ENCODE measurements around the gene CTRB1. TPM values are rescaled to one million over a fixed set of nuclear protein-coding genes. Genes with fewer than 3 reads are reported as not detected.
"Not testable (repeated sequence)": the region's sequence is repeated elsewhere in the genome, so short reads cannot be mapped to it uniquely, and the experiment has no call there.

Gene CTRB1
- total RNA-seq, 1 experiment from 2014 or later: not detected

DNA sequence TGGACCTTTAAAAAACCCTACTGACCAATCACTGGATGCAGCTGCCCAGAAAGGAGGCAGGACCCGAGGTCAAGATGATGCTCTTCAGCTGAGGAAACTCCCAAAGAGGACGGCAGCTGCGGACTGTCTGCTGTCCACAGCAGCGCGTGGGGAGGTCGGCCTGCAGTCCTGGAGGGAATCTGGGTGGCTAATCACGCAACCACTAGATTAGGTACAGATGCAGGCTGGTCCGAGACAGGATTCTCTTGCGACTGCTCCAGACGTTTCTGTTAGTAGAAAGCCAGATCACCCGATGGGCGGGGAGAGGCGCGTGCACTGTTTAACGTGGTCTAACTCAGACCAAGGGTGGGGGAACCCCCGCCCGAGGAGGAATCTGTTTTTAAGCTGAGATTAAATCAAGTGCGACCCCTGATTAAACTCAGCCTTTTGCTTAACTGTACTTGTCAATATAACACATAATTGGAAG lies 20.6 kb upstream of the CTRB1 start:
- in situ Hi-C loops (cut with HindIII; ENCODE audit: low pct_unique_long_range_greater_than_20kb, low sequenced_read_pairs): loop anchor here (25.0 kb wide), 1 partner anchor 114 kb away; no protein-coding TSS in a partner anchor
- DNase-seq (ENCODE audit: low read depth, low spot score): no peak

DNA sequence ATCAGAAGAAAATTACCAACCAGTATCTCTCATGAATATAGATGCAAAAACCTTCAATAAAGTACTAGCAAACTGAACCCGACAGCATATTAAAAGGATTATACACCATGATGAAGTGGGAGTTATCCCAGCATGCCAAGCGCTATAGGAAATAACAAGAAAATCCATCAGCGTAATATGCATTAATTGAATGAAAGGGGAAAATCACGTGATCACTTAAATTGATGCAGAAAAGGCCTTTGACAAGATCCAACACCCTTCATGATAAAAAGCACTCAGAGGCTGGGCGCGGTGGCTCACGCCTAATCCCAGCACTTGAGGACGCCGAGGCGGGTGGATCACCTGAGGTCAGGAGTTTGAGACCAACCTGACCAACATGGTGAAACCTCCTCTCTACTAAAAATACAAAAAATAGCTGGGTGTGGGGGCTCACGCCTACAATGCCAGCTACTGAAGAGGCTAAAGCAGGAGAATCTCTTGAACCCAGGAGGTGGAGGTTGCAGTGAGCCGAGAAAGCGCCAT lies 16.7 kb upstream of the CTRB1 start:
- in situ Hi-C loops (cut with HindIII; ENCODE audit: low pct_unique_long_range_greater_than_20kb, low sequenced_read_pairs): no loop called here
- no peak for DNase-seq (ENCODE audit: low read depth, low spot score)

GRCh38 chr16:75203096-75203495 lies 15.7 kb upstream of the CTRB1 start:
- no peak for DNase-seq (ENCODE audit: low read depth, low spot score)
- in situ Hi-C loops (cut with HindIII; ENCODE audit: low pct_unique_long_range_greater_than_20kb, low sequenced_read_pairs): no loop called here

GRCh38 chr16:75203667-75204409 lies 14.9 kb upstream of the CTRB1 start:
- no peak for DNase-seq (ENCODE audit: low read depth, low spot score)
- in situ Hi-C loops (cut with HindIII; ENCODE audit: low pct_unique_long_range_greater_than_20kb, low sequenced_read_pairs): no loop called here

DNA sequence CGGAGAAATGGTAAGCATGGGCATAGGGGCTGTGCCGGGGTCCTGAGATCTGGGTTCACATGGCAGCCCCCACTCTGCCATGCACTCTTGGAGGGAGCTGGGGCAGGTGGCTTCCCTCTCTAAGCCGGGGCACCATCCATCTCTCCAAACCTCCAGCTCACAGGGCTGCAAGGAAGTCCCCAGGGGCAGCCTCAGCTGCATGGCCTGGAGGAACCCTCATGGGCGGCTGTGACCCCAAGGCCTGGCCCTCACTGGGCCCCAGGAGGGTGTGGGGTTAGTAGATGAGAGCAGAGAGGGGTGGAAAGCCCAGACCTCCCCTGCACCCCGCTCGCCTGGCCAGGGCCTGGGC lies 14.4 kb upstream of the CTRB1 start:
- DNase-seq (ENCODE audit: low read depth, low spot score): no peak
- in situ Hi-C loops (cut with HindIII; ENCODE audit: low pct_unique_long_range_greater_than_20kb, low sequenced_read_pairs): no loop called here

- DNase-seq (ENCODE audit: low read depth, low spot score); in situ Hi-C loops (cut with HindIII; ENCODE audit: low pct_unique_long_range_greater_than_20kb, low sequenced_read_pairs): not testable (repeated sequence)
Measured at GRCh38 chr16:75204905-75205304, 13.9 kb upstream of the CTRB1 start.

DNA sequence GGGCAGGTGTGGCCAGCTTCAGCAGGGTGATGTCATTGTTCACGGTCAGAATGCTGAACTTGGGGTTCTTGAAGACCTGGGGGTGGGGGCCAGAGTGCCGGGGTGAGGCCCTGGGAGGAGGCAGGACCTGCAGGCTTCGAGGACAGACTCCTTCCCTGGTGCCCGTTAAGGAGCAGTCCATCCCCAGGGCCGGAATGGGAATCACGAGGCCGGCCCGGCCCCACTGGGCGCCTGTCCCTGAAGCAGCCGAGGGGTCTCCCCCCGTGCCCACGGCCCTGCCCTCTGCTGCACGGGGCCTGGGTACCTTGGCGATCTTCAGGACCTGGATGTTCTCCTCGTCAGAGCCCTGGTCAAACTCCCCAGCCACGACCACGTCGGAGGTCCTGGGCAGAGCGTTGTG lies 13.3 kb upstream of the CTRB1 start:
- DNase-seq (ENCODE audit: low read depth, low spot score); in situ Hi-C loops (cut with HindIII; ENCODE audit: low pct_unique_long_range_greater_than_20kb, low sequenced_read_pairs): not testable (repeated sequence)

DNA sequence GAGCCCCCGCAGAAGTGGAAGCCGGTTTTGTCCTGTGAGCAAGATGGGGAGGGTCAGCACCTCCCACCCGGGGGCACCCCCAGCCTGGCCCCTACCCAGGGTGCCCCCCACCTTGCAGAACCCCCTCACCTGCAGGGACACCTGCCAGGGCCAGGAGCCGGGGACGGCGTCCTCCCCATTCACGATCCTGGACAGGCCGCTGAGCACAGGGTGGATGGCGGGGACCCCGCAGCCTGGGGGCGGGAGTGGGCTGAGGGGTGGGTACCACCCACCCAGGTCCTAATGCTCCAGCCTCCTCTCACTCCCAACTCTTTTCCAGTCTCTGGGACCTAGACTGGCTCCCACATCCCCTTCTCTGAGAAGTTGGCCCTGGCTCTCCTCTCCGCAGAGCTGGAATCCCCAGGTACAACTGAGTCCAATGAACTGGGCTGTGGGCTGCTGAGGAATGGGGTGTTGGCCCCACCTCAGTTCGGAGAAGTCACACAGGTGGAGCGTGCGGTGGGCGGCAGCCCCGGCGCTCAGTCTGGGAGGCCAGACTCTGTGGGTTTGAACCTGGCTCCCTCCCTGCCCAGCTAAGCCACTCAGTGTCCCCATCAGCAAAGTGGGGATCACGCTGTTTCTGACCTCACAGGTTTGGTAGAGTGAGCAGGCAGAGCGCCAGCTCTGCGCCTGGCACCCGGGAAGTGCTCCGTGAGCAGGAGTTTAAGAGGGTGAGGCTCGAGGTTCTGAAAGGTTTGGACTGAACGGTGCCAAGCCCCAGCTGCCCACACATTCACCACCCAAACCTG lies 12.6 kb upstream of the CTRB1 start:
- DNase-seq (ENCODE audit: low read depth, low spot score); in situ Hi-C loops (cut with HindIII; ENCODE audit: low pct_unique_long_range_greater_than_20kb, low sequenced_read_pairs): not testable (repeated sequence)

DNA sequence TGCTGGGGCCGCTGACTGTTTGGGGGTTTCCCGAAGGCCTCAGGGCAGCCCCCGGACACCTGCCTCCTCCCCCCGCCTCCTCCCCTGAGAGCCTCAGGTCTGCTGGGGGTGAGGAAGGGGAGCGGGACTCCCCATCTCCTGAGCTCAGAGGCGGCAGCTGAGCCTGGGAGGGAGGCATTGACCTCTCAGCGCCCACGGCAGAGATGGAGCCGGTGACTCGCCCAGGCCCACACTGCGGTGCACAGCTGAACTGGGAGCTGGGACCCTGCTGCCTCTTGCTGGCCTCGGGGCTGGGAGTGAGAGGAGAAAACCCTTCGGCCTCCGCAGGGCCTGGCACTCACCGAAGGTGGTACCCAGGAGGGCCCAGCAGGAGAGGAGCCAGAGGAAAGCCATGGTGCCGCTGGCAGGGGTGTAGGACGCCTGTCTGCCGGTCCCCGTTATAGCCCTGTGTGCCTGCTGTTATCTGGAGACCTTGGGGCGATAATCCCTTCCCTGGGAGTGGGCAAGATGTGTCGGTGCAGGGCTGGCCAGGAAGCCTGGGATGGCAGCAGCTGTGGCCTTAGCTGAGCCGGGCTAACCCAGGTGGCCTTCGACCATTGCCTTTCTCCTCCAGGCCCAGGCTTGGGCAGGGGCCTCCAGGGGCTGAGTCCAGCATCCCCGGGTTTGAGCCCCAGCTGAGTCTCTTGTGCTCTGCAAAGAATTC lies 11.9 kb upstream of the CTRB1 start, which contains the start of gene CTRB2:
CTRB2 (minus strand) TSS at position 413 of the 703 bp plus-strand sequence; CDS start at position 393, 20 bp downstream.
- no peak for DNase-seq (ENCODE audit: low read depth, low spot score)
- in situ Hi-C loops (cut with HindIII; ENCODE audit: low pct_unique_long_range_greater_than_20kb, low sequenced_read_pairs): no loop called here

DNA sequence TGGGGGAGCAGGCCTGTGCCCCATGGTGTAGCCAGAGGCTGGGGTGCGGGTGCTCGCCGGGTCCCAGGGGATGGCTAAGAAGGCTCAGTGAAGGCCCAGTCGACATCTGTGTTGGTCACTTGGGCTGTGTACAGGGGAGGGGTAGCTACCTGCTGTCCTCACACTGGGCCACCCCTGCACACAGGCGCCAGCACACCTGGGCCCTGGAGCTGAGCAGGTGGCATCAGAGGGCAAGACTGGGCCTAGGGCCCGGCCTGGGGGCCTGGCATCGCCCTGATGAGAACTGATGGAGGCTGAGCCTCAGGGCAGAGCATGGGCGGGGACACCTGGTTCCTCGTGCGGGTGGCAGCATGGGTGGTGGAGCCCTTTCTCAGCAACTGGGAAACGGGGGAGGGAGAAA lies 11.0 kb upstream of the CTRB1 start:
- no peak for DNase-seq (ENCODE audit: low read depth, low spot score)
- in situ Hi-C loops (cut with HindIII; ENCODE audit: low pct_unique_long_range_greater_than_20kb, low sequenced_read_pairs): no loop called here

DNA sequence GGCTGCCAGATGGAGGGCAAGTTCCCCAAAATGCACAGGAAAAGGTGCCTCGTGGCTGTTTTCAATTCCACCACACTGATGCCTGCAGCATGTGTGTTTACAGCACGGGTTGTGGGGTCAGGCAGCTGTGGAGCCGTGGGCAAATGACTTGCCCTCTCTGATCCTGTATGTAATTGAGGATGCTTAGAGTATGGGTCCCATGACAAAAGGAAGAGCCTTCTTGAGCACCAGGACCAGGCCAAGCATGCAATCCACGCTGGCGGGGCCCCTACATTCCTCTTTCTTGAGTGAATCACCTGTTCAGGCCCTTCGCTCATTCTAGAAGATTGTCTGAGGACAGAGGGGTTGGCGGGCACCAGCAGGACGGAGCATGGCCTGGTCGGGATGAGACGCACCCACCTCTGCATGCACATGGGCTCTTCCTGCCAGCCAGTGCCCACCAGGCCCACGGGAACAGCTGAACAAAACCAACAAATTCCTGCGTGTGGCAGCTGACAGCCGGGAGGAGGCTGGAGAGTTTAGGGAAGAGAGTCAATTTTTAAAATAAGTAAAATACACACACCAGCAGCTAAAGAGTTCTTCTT lies 10.5 kb upstream of the CTRB1 start:
- in situ Hi-C loops (cut with HindIII; ENCODE audit: low pct_unique_long_range_greater_than_20kb, low sequenced_read_pairs): no loop called here
- DNase-seq (ENCODE audit: low read depth, low spot score): no peak

- in situ Hi-C loops (cut with HindIII; ENCODE audit: low pct_unique_long_range_greater_than_20kb, low sequenced_read_pairs): no loop called here
- no peak for DNase-seq (ENCODE audit: low read depth, low spot score)
Measured at GRCh38 chr16:75208861-75209505, 9.8 kb upstream of the CTRB1 start.

- in situ Hi-C loops (cut with HindIII; ENCODE audit: low pct_unique_long_range_greater_than_20kb, low sequenced_read_pairs); DNase-seq (ENCODE audit: low read depth, low spot score): not testable (repeated sequence)
Measured at GRCh38 chr16:75209514-75209913, 9.3 kb upstream of the CTRB1 start.

DNA sequence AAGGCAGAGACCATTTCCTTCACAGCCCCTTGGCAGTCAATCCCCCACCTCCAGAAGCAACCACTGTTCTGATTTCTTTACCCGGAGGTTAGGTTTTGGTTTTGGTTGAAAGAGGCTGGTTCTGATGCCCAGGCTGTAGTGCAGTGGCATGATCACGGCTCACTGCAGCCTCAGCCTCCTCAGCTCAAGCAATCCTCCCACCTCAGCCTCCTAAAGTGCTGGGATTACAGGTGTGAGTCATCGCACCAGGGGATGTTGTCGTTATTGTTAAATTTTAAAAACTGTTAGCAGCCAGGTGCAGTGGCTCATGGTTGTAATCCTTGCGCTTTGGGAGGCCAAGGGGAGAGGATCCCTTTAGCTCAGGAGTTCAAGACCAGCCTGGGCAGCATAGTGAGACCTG lies 8.8 kb upstream of the CTRB1 start:
- in situ Hi-C loops (cut with HindIII; ENCODE audit: low pct_unique_long_range_greater_than_20kb, low sequenced_read_pairs): no loop called here
- DNase-seq (ENCODE audit: low read depth, low spot score): no peak

DNA sequence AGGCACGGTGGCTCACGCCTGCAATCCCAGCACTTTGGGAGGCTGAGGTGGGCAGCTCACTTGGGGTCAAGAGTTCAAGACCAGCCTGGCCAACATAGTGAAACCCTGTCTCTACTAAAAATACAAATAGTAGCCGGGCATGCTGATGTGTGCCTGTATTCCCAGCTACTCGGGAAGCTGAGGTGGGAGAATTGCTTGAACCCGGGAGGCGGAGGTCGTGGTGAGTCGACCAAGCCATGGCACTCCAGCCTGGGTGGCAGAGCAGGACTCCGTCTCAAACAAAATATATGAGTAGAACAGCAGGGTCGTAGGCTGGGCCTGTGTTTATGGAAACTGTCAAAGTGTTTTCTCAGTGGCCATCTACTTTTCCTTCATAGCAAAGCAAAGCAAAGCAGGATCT lies 7.5 kb upstream of the CTRB1 start:
- DNase-seq (ENCODE audit: low read depth, low spot score); in situ Hi-C loops (cut with HindIII; ENCODE audit: low pct_unique_long_range_greater_than_20kb, low sequenced_read_pairs): not testable (repeated sequence)

DNA sequence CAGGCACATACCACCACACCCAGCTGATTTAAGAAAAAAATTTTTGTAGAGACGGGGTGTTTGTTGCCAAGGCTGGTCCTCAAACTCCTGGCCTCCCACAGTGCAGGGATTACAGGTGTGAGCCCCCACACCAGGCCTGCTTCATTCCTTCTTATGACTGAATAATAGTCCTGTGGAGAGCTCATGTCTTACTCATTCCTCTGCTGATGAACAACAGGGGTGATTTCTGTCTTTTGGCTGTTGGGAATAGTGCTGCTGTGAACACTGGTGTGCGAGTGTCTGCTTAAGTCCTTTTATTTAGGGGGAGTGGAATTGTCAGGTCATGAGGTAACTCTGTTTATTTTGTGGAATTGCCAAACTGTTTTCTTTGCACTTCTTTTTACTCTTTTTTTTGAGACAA lies 2.7 kb upstream of the CTRB1 start:
- DNase-seq (ENCODE audit: low read depth, low spot score): no peak
- in situ Hi-C loops (cut with HindIII; ENCODE audit: low pct_unique_long_range_greater_than_20kb, low sequenced_read_pairs): no loop called here

DNA sequence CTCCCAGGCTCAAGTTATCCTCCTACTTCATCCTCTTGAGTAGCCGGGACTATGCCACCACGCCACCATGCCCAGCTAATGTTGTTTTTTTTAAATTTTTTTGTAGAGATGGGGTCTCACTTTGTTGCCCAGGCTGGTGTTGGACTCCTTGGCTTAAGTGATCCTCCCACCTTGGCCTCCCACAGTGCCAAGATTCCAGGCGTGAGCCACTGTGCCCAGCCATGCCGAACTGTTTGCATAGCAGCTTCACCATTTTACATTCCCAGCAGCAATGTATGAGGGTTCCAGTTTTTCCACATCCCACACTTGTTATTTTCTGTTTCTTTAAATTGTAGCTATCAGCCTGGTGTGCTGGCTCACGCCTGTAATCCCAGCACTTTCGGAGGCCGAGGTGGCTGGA lies 2.2 kb upstream of the CTRB1 start:
- in situ Hi-C loops (cut with HindIII; ENCODE audit: low pct_unique_long_range_greater_than_20kb, low sequenced_read_pairs): no loop called here

More for the DNA sequence above, 2.2 kb upstream of the CTRB1 start:
- DNase-seq (ENCODE audit: low read depth, low spot score): no peak
